ENCODE measurements around the gene ITLN1.

GRCh38 chr1:160863774-160864131 is 21.2 kb downstream of the ITLN1 start:
- TF ChIP-seq CTCF (IDR thresholded peaks at IDR 0.05) = no peak
- no peak for TF ChIP-seq POLR2A (IDR thresholded peaks at IDR 0.05)

Data from transverse colon (tissue), 3 donors.